PC-9 (cell line): ENCODE data around the gene SIGLEC6. TPM values are rescaled to one million over a fixed set of nuclear protein-coding genes. Genes with fewer than 3 reads are reported as not detected.

Experiments used
- BruUV-seq: library from RNA; stranded (reverse); fragments of 400-500 nt; replicated peaks from 2 replicates; lab custom pipeline; 2021; lab: Mats Ljungman, UMichigan
- CTCF ChIA-PET: fragments of 300-600 bp; sonication (Branson Sonifier 250); formaldehyde crosslinking; loops from one replicate; lab custom pipeline; 2022; ENCODE audit warnings: antibody characterized with exemption; lab: Charles Lee
- POLR2A ChIA-PET: fragments of 300-600 bp; sonication (Branson Sonifier 250); formaldehyde crosslinking; loops from one replicate; lab custom pipeline; 2022; ENCODE audit warnings: antibody characterized with exemption; ENCODE audit not compliant: unreplicated experiment; lab: Charles Lee
- DNase-seq, 2 experiments: peaks; one replicate each; pipeline versions ENCODE4 v3.0.0 to v3.0.0-alpha.2; 2015 to 2022; ENCODE audit warnings: mixed read lengths in 1 of 2
- H2AFZ ChIP-seq: fragments of 200-600 bp; sonication (generic); 2 replicates; pipeline ENCODE4 v1.8.1; 2017; ENCODE audit warnings: antibody characterized with exemption
- H3F3A ChIP-seq: fragments of 200-600 bp; sonication (generic); 2 replicates; pipeline ENCODE4 v1.8.1; 2017; ENCODE audit warnings: antibody characterized with exemption, mild to moderate bottlenecking, low read depth; ENCODE audit not compliant: insufficient read depth
- H3K27ac ChIP-seq: fragments of 200-600 bp; sonication (generic); 2 replicates; pipeline ENCODE4 v1.6.1; 2016; ENCODE audit warnings: mixed run types
- H3K27me3 ChIP-seq: fragments of 200-600 bp; sonication (generic); 2 replicates; pipeline ENCODE4 v1.6.1; 2016; ENCODE audit warnings: low read depth, mixed run types; ENCODE audit not compliant: insufficient read depth
- H3K36me3 ChIP-seq: fragments of 200-600 bp; sonication (generic); 2 replicates; pipeline ENCODE4 v1.6.1; 2016; ENCODE audit warnings: low read depth, mixed run types
- H3K4me1 ChIP-seq: fragments of 200-600 bp; sonication (generic); replicated peaks from 2 replicates; pipeline ENCODE4 v1.6.1; 2016; ENCODE audit warnings: mixed run types; ENCODE audit not compliant: insufficient read depth
- H3K4me2 ChIP-seq: fragments of 200-600 bp; sonication (generic); 2 replicates; pipeline ENCODE4 v1.6.1; 2017; ENCODE audit warnings: mixed run types
- H3K4me3 ChIP-seq: fragments of 200-600 bp; sonication (generic); 2 replicates; pipeline ENCODE4 v1.6.1; 2016; ENCODE audit warnings: mixed run types
- H3K79me2 ChIP-seq: fragments of 200-600 bp; sonication (generic); 2 replicates; pipeline ENCODE4 v1.6.1; 2017; ENCODE audit warnings: low read depth, mixed run types
- H3K9me2 ChIP-seq: fragments of 200-600 bp; sonication (generic); 2 replicates; pipeline ENCODE4 v1.8.1; 2017; ENCODE audit warnings: mild to moderate bottlenecking; ENCODE audit not compliant: insufficient read depth
- H3K9me3 ChIP-seq: fragments of 200-600 bp; sonication (generic); 2 replicates; pipeline ENCODE4 v1.8.1; 2016; ENCODE audit warnings: low read depth; ENCODE audit not compliant: insufficient read depth
- H4K20me1 ChIP-seq: fragments of 200-600 bp; sonication (generic); 2 replicates; pipeline ENCODE4 v1.8.1; 2017; ENCODE audit not compliant: insufficient read depth
- CTCF ChIP-seq: fragments of 200-600 bp; sonication (generic); conservative IDR thresholded peaks from 2 replicates; pipeline ENCODE4 v1.6.1; 2017; ENCODE audit warnings: mixed run types, antibody characterized with exemption, mild to moderate bottlenecking, moderate library complexity
- EZH2 ChIP-seq: fragments of 200-600 bp; sonication (generic); IDR thresholded peaks from 2 replicates; pipeline ENCODE4 v1.8.0; 2017; ENCODE audit warnings: antibody characterized with exemption, low read depth
- intact Hi-C: fragments of 100-400 bp; cut with micrococcal nuclease; formaldehyde crosslinking; loops from one replicate; pipeline ENCODE4 v1.10.0; 2022; ENCODE audit not compliant: unreplicated experiment
- total RNA-seq: library from RNA; stranded (reverse); gene quantifications from 2 replicates; pipeline ENCODE4 v1.2.3, GENCODE V29; 2021

SIGLEC6 gene
- total RNA-seq, 1 experiment from 2014 or later: not detected

- Histone ChIP-seq H3K27ac (no peak overlapping the region), H3K9me2 (no peaks in the 10 kb centered on the region), H3K36me3 (no peaks in the 10 kb centered on the region), H3K9me3 (no peaks in the 10 kb centered on the region), H3K27me3 (peaks cover 34% of the 10 kb centered on the region; the same call in 1 of the 2 replicates), H2AFZ (no peak overlapping the region), H3K4me2 (no peak overlapping the region), H3K4me1 (no peaks in the 10 kb centered on the region), H3K4me3 (no peak overlapping the region), H3F3A (no peaks in the 10 kb centered on the region), H3K79me2 (no peaks in the 10 kb centered on the region), H4K20me1 (no peaks in the 10 kb centered on the region)
- POLR2A ChIA-PET: no interaction called here
- no TSS peak for BruUV-seq
- CTCF ChIA-PET: no interaction called here
- intact Hi-C loops: no loop called here
- DNase-seq: no peak
- TF ChIP-seq CTCF (no peak), EZH2 (no peak)
These were observed 21.4 kb downstream of the SIGLEC6 start for GRCh38 chr19:51509823-51510660.

- no peaks in the 10 kb centered on the region for H3K4me1 ChIP-seq
- TF ChIP-seq CTCF (no peak), EZH2 (no peak)
- H3K27ac ChIP-seq: no peak overlapping the region
- peaks cover 44% of the 10 kb centered on the region for H3K27me3 ChIP-seq
- H3K9me3 ChIP-seq: no peaks in the 10 kb centered on the region
- POLR2A ChIA-PET: no interaction called here
- no peak overlapping the region for H3K4me3 ChIP-seq
- H2AFZ ChIP-seq: no peak overlapping the region
- no peaks in the 10 kb centered on the region for H4K20me1 ChIP-seq
- BruUV-seq: no TSS peak
- CTCF ChIA-PET: no interaction called here
- no peaks in the 10 kb centered on the region for H3F3A ChIP-seq
- H3K79me2 ChIP-seq: no peaks in the 10 kb centered on the region
- no peaks in the 10 kb centered on the region for H3K36me3 ChIP-seq
- no peak for DNase-seq
- no peak overlapping the region for H3K4me2 ChIP-seq
- H3K9me2 ChIP-seq: no peaks in the 10 kb centered on the region
- intact Hi-C loops: no loop called here
These were observed 23.3 kb downstream of the SIGLEC6 start for GRCh38 chr19:51508059-51508733.

GRCh38 chr19:51507640-51508058 is 23.8 kb downstream of the SIGLEC6 start:
- Histone ChIP-seq H3K27ac (no peak overlapping the region), H3K9me2 (no peaks in the 10 kb centered on the region), H3K4me2 (no peak overlapping the region), H3K79me2 (no peaks in the 10 kb centered on the region), H3K27me3 (peaks cover 46% of the 10 kb centered on the region), H3K36me3 (no peaks in the 10 kb centered on the region), H3K4me3 (no peak overlapping the region), H3F3A (no peaks in the 10 kb centered on the region), H2AFZ (no peak overlapping the region), H3K9me3 (no peaks in the 10 kb centered on the region), H4K20me1 (no peaks in the 10 kb centered on the region), H3K4me1 (no peaks in the 10 kb centered on the region)
- TF ChIP-seq CTCF (no peak), EZH2 (no peak)
- ChIA-PET POLR2A (no interaction called here), CTCF (no interaction called here)
- no TSS peak for BruUV-seq
- DNase-seq: no peak
- intact Hi-C loops: no loop called here
